ENCODE data around the gene LGR4.

- TF ChIP-seq YY2 (tag by site-specific recombination; IDR thresholded peaks at IDR 0.05) (no peak), YY1 (tag by site-specific recombination; IDR thresholded peaks at IDR 0.05) (no peak), ZNF530 (tag by site-specific recombination; IDR thresholded peaks at IDR 0.05; ENCODE audit: low read depth) (no peak), ZBTB1 (tag by site-specific recombination; IDR thresholded peaks at IDR 0.05) (no peak), ZNF202 (tag by site-specific recombination; IDR thresholded peaks at IDR 0.05; ENCODE audit: borderline replicate concordance) (no peak), CTCF (tag by site-specific recombination; IDR thresholded peaks at IDR 0.05) (no peak), ZNF274 (IDR thresholded peaks at IDR 0.05; ENCODE audit: low read length) (no peak), ZNF274 (tag by site-specific recombination; IDR thresholded peaks at IDR 0.05; ENCODE audit: borderline replicate concordance) (no peak), ZNF23 (tag by site-specific recombination; IDR thresholded peaks at IDR 0.05; ENCODE audit: borderline replicate concordance) (no peak), ZNF18 (tag by site-specific recombination; IDR thresholded peaks at IDR 0.05) (no peak), ZNF302 (tag by site-specific recombination; IDR thresholded peaks at IDR 0.05; ENCODE audit: low read depth) (no peak)
Measured at GRCh38 chr11:27497284-27497866, 24.8 kb upstream of the LGR4 start.
